Activated T-cell treated with anti-CD3 and anti-CD28 coated beads, Interleukin-2, amount 50 U/mL, for 72 hours (primary cell): ENCODE measurements around the gene SDC1. TPM values are rescaled to one million over a fixed set of nuclear protein-coding genes. Genes with fewer than 3 reads are reported as not detected.
"Not testable (repeated sequence)": the region's sequence is repeated elsewhere in the genome, so short reads cannot be mapped to it uniquely, and the experiment has no call there.

ENCODE experiments used
- ATAC-seq, 2 donors: fragments of 150-1000 bp; cut with Tn5 transposase; replicated peaks in 1 of 2; 2 replicates each; pipeline ENCODE4 v1.10.0; 2021; ENCODE audit warnings: moderate library complexity in 2 of 2, mild to moderate bottlenecking in 1 of 2
- DNase-seq, 2 donors: peaks; one replicate each; pipeline ENCODE4 v3.0.0; 2021 to 2022; ENCODE audit warnings: mixed read lengths in 1 of 2
- H3K27ac Mint-ChIP-seq: one replicate; pipeline ENCODE4 v1.8.0; 2022; ENCODE audit warnings: mild to moderate bottlenecking, moderate library complexity, mixed read lengths
- H3K27me3 Mint-ChIP-seq: one replicate; pipeline ENCODE4 v1.8.0; 2022; ENCODE audit warnings: low read depth, mixed read lengths
- H3K36me3 Mint-ChIP-seq, 2 donors: one replicate each; pipeline ENCODE4 v1.8.0; 2022; ENCODE audit warnings: mixed read lengths in 2 of 2, mild to moderate bottlenecking in 1 of 2; ENCODE audit not compliant: insufficient read depth in 2 of 2
- H3K4me1 Mint-ChIP-seq: one replicate; pipeline ENCODE4 v1.8.0; 2022; ENCODE audit warnings: low read depth, mixed read lengths
- H3K4me3 Mint-ChIP-seq, 2 donors: one replicate each; pipeline ENCODE4 v1.8.0; 2022; ENCODE audit warnings: mild to moderate bottlenecking in 2 of 2, mixed read lengths in 2 of 2, moderate library complexity in 2 of 2
- H3K9me3 Mint-ChIP-seq, 2 donors: one replicate each; pipeline ENCODE4 v1.8.0; 2022; ENCODE audit warnings: mixed read lengths in 2 of 2
- total RNA-seq, 2 donors: library from RNA; stranded (reverse); gene quantifications; one replicate each; pipeline ENCODE4 v1.2.3, GENCODE V29; 2022

SDC1 gene
- total RNA-seq, 2 donors from 2014 or later = 0.16 to 0.38 TPM

- H3K4me1 Mint-ChIP-seq, DNase-seq, H3K36me3 Mint-ChIP-seq, ATAC-seq, H3K27ac Mint-ChIP-seq, H3K4me3 Mint-ChIP-seq, H3K9me3 Mint-ChIP-seq: not testable (repeated sequence)
- peaks cover 13% of the 10 kb centered on the region for H3K27me3 Mint-ChIP-seq
Measured at GRCh38 chr2:20195016-20195411, 29.9 kb downstream of the SDC1 start.

GRCh38 chr2:20194097-20195015 lies 30.6 kb downstream of the SDC1 start:
- DNase-seq (no peak), ATAC-seq (no peak)
- no peaks in the 10 kb centered on the region for H3K4me1 Mint-ChIP-seq
- H3K4me3 Mint-ChIP-seq = no peak overlapping the region
- H3K27me3 Mint-ChIP-seq = peaks cover 12% of the 10 kb centered on the region
- H3K36me3 Mint-ChIP-seq = no peaks in the 10 kb centered on the region
- H3K9me3 Mint-ChIP-seq = no peaks in the 10 kb centered on the region
- H3K27ac Mint-ChIP-seq = no peak overlapping the region

- ATAC-seq (no peak), DNase-seq (no peak)
- Mint-ChIP-seq H3K27me3 (peaks cover 4% of the 10 kb centered on the region), H3K4me3 (no peak overlapping the region), H3K36me3 (no peaks in the 10 kb centered on the region), H3K27ac (no peak overlapping the region), H3K4me1 (no peaks in the 10 kb centered on the region), H3K9me3 (no peaks in the 10 kb centered on the region)
Measured at GRCh38 chr2:20193185-20193584, 31.7 kb downstream of the SDC1 start.

GRCh38 chr2:20192781-20193180 lies 32.1 kb downstream of the SDC1 start:
- DNase-seq (no peak), ATAC-seq (no peak)
- Mint-ChIP-seq H3K9me3 (no peaks in the 10 kb centered on the region), H3K36me3 (no peaks in the 10 kb centered on the region), H3K27ac (no peak overlapping the region), H3K27me3 (peaks cover 4% of the 10 kb centered on the region), H3K4me3 (no peak overlapping the region), H3K4me1 (no peaks in the 10 kb centered on the region)

DNA sequence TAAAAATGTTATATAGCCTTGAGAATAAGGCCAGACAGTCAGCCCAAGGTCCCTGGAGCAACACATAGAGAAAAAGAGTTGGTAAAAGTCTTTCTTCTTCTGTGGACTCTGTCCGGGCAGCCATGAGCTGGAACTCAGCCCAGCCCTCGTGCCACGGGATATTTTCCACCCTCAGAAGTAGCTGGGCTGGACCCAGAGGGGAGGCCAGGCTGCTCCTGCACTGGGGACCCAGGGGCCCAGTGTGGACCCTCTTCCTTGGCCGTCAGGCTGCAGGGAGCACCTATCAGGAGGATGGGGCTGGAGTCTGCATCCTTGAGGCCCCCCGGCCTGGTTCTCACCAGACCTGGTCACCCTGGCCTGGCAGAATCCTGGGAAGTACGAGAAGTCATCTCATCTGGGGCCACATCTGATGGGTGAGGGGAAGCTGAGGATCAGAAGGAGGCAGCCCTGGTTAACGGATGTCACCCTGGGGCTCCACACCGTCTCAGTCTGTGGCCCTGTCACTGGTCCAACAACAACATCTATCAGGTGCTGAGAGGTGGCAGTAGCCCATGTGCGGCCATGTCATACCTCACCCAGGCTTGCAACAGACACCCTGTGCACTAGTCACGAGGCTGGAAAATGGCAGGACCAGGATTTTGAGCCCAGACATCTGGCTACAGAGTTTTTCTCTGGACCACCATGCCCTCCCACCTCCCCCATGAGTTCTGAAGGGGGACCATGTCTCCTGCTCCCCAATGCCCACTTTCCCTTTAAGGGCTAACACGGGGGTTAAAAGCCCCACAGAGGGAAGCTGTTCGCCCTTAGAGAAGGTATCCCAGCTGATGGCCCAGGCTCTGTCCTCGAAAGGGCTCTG lies 33.0 kb downstream of the SDC1 start:
- DNase-seq (no peak), ATAC-seq (no peak)
- H3K27me3 Mint-ChIP-seq = peaks cover 4% of the 10 kb centered on the region
- H3K9me3 Mint-ChIP-seq = no peaks in the 10 kb centered on the region
- H3K36me3 Mint-ChIP-seq = no peaks in the 10 kb centered on the region
- no peak overlapping the region for H3K27ac Mint-ChIP-seq
- no peak overlapping the region for H3K4me3 Mint-ChIP-seq
- H3K4me1 Mint-ChIP-seq = no peaks in the 10 kb centered on the region

DNA sequence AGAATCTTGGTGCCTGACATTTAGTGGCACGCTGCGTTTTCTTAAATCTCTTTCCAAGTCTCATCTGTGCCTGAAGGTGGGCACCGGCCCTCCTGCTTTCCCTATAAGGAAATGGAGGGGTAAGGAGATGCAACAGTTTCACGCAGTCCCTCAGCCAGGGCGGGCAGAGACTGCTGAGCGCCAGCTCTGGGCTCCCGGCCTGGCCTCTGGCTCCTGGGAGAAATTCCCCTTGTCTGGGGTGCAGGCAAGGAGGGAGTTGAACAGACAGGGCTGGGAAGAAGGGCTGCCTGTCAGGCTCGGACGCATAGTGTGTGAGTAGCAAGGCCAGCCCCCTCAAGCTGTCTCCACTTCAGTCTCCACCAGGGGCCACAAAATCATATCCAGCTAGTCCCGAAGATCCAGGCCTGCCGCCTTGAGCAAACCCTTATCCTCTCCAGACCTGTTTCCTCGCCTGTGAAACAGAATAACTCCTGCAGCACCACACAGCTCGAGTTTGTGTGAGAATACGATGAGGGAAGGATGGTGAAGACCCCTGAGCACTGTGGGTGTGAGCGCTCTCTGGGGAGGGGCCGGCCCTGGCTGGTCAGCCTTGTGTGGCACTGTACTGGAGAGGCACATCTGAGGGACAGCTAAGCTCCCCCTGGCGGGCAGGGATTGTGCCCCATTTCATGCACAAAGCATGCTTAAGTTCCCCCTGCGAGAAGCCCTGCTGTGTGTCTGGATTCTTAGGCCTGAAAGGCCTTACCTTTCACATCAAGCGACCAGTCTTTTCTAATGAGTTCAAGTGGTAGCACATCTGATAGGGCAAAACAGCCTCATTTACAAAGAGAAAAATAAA lies 33.8 kb downstream of the SDC1 start:
- H3K4me1 Mint-ChIP-seq = no peaks in the 10 kb centered on the region
- ATAC-seq (no peak), DNase-seq (no peak)
- H3K27ac Mint-ChIP-seq = no peak overlapping the region
- H3K9me3 Mint-ChIP-seq = no peaks in the 10 kb centered on the region
- H3K4me3 Mint-ChIP-seq = no peak overlapping the region
- H3K27me3 Mint-ChIP-seq = peaks cover under 1% of the 10 kb centered on the region
- H3K36me3 Mint-ChIP-seq = no peaks in the 10 kb centered on the region

GRCh38 chr2:20190170-20190569 lies 34.8 kb downstream of the SDC1 start:
- Mint-ChIP-seq H3K27ac (no peak overlapping the region), H3K9me3 (no peaks in the 10 kb centered on the region), H3K27me3 (no peaks in the 10 kb centered on the region), H3K36me3 (no peaks in the 10 kb centered on the region), H3K4me1 (no peaks in the 10 kb centered on the region), H3K4me3 (no peak overlapping the region)
- DNase-seq (no peak), ATAC-seq (no peak)

- Mint-ChIP-seq H3K9me3 (no peaks in the 10 kb centered on the region), H3K36me3 (no peaks in the 10 kb centered on the region), H3K27ac (no peak overlapping the region), H3K4me1 (no peaks in the 10 kb centered on the region), H3K4me3 (no peak overlapping the region), H3K27me3 (no peaks in the 10 kb centered on the region)
- DNase-seq = no peak
- ATAC-seq = no peak
Measured at GRCh38 chr2:20189299-20189931, 35.5 kb downstream of the SDC1 start.

- H3K27me3 Mint-ChIP-seq = no peaks in the 10 kb centered on the region
Measured at GRCh38 chr2:20188851-20189250, 36.1 kb downstream of the SDC1 start.

DNA sequence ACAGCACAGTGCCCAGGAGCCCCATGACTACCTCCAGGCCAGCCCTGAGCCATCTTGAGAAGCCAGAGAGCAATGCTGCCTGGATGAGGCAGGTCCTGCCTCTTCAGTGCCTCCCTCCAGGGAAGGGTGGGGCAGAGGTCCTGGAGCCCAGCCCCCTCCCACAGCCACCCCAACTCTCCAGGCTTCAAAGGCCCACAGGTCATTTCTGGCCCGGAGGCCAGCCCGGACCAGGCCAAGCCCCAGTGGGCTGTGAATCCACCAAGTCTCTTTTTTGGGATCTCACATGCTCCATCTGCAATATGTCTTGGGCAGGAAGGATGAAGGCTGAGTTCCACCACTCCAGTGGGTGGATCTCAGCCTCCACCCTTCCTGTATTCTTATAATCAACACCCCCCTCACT lies 36.7 kb downstream of the SDC1 start:
- no peak for DNase-seq
- Mint-ChIP-seq H3K4me1 (no peaks in the 10 kb centered on the region), H3K27ac (no peak overlapping the region), H3K4me3 (no peak overlapping the region), H3K36me3 (no peaks in the 10 kb centered on the region), H3K27me3 (no peaks in the 10 kb centered on the region), H3K9me3 (no peaks in the 10 kb centered on the region)
- ATAC-seq = no peak

More at GRCh38 chr2:20188851-20189250, 36.1 kb downstream of the SDC1 start:
- Mint-ChIP-seq H3K4me1 (no peaks in the 10 kb centered on the region), H3K27ac (no peak overlapping the region), H3K4me3 (no peak overlapping the region), H3K9me3 (no peaks in the 10 kb centered on the region), H3K36me3 (no peaks in the 10 kb centered on the region)
- ATAC-seq (no peak), DNase-seq (no peak)

DNA sequence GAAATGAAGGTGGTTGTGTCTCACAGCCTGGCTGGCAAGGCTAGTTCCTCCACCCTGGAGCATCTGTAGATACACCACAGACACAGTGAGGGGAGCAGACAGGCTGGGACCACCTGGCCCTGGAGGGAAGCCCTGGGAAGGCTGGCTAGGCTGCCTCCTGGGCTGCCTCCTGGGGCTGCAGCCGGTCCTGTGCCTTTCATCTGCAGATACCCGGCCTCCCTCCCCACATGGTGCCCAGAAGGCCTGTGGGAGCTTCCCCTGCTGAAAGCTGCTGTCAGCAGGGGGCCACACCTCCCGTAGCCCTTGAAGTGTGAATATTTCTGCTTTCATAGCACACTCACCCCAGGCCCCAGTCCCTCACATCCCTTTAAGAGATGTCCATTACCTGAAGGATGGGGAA lies 37.6 kb downstream of the SDC1 start:
- H3K9me3 Mint-ChIP-seq = no peaks in the 10 kb centered on the region
- DNase-seq (no peak), ATAC-seq (no peak)
- H3K4me1 Mint-ChIP-seq = no peaks in the 10 kb centered on the region
- no peak overlapping the region for H3K27ac Mint-ChIP-seq
- H3K36me3 Mint-ChIP-seq = no peaks in the 10 kb centered on the region
- H3K27me3 Mint-ChIP-seq = no peaks in the 10 kb centered on the region
- H3K4me3 Mint-ChIP-seq = no peak overlapping the region

DNA sequence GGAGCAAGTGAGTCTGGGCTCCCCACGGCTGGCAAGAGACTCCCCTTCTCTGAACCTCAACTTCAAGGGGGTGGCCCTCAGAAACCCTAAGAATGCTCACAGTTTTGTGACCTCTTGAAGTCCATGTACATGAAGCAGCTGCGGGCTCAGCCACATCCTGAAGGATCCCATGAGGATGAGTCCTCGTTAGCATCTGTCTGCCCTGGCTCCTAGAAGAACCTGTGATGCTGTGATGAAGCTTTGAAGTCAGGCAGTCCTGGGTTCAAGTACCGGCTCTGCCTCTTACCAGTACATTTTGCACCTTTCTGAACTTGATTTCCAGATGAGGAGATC lies 38.1 kb downstream of the SDC1 start:
- Mint-ChIP-seq H3K4me1 (no peaks in the 10 kb centered on the region), H3K4me3 (no peak overlapping the region), H3K36me3 (no peaks in the 10 kb centered on the region), H3K9me3 (no peaks in the 10 kb centered on the region), H3K27ac (no peak overlapping the region), H3K27me3 (no peaks in the 10 kb centered on the region)
- DNase-seq (no peak), ATAC-seq (no peak)
